Stimulated activated CD8-positive, alpha-beta memory T cell treated with anti-CD3 and anti-CD28 coated beads, Interleukin-2, amount 100 ng/mL, for 48 hours (primary cell): ENCODE data around the gene SUCLG2.
"Not testable (repeated sequence)": the region's sequence is repeated elsewhere in the genome, so short reads cannot be mapped to it uniquely, and the experiment has no call there.

ENCODE experiments used
- DNase-seq, 2 donors: peaks; one replicate each; pipeline ENCODE4 v3.0.0-alpha.2; 2020; ENCODE audit warnings: low read depth in 2 of 2

The SUCLG2 gene

DNA sequence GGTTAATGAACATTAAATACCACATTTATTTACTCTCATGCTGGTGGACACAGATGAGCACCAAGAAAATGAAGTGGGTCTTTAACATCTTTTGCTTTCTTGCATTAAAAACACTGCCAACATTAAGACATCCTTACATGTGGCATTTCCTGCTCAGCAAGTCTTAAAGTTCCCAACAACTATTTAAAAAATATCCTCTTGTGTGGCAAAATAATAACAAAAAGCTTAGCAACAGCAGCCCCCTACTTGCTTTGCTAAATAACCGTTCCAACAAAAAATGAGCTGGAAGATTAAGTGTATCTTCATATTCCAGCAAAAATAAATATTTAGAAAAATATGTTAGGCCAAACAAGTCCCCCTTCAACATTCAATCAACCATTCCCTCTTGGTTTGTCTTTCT is 93.1 kb downstream of the SUCLG2 start:
- no peak for DNase-seq

DNA sequence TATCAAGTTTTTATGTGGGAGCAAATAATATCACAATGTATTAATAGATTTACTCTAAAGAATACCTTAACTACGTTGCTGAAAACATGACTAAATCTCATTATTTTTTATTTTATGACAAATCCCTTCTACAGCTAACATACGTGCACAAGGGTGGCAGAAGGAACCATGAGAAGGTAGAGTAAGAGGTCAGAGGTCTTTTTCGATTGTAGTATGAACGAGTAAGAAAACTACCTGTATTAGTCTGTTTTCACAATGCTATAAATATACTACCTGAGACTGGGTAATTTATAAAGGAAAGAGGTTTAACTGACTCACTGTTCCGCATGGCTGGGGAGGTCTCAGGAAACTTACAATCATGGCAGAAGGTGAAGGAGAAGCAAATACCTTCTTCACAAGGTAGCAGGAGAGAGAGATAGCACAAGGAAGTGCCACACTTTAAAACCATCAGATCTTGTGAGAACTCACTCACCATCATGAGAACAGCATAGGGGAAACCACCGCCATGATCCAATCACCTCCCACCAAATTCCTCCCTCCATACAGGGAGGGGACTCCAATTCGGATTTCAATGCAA is 95.3 kb downstream of the SUCLG2 start:
- no peak for DNase-seq

DNA sequence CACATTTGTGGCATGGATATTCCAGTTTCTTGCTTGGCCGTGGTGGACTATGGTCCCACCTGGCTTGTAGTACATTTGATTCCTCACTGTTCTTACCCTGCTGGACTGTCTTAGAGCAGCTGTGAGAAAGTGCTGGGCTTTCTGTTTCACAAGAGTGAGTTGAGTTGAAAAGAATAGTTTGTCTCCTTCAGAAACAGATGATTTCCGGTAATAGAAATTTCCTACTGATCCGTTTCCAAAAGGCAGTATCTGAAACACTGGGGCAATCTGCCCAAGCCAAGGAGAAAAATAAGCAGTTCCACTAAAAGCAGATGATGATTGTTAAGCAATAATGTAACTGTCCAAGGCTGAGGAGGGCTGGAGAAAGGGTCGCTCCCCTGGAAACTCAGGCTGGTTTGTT is 96.0 kb downstream of the SUCLG2 start:
- no peak for DNase-seq

DNA sequence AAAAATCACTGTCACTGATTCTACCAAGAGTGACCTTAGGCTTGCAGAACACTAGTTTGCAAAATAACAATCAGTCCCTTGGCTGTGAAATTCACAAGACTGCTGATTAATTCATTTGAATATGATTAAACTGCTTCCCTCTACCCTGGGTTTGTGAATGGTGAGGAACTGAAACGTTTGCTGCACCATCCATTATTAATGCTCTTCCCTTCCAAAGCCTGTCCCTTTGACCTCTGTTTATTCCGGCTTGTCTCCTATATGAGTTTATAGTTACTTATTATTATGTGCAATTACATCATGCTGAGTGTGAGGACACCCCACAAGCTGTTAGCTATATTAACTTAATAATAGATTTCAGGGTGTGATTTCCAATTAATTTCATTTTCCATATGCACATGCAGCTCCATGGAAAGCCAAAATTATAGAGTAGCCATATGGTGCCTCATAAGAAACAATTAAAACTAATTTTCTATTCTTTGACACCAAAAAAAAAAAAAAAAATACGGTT is 96.5 kb downstream of the SUCLG2 start:
- no peak for DNase-seq

DNA sequence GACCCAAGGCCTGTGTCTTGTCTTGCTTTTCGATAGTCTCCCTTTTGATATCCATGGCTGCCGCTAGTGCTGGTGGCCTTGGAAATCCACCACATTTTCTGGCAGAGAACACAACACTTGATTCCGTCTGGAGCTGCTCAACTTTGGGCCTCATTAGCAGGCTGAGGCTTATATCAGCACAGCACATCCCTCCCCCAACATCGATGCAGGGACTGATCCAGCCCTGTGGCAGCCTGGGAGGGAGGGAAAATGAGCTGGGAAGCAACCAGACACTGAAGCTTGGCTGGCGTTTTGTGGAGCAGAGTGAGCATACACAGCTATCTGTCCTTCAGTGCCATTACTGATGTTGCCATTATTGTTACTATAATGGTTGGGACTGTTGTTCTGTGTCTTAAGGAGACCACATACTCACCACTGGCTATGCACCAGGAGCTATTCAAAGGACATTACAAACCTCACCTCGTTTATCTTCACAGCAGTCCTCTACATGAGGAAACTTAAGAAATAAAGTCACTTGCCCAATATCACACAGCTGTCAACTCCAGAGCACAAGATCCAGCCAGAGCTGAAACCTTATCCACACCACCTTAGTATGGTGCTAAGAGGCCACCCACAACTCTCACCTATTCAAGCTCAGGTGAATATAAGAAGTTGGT is 102.9 kb downstream of the SUCLG2 start:
- DNase-seq = no peak

DNA sequence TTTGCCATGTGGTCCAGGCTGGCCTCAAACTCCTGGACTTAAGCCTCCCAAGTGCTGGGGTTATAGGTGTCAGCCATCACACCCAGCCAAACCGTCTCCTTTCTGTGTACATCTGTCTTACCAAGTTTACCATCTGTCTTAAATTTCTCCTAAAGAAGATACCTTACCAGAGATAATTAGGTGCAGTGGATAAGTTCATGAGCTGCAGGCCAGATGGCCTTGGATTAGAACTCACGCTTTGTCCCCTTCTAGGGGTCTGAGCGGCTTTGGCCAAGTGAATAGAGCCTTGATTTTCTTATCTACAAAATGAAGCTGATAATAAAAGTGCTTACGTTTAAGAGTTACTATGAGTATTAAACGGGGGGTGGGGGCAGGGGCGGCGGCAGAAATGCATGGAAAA is 103.9 kb downstream of the SUCLG2 start:
- DNase-seq = no peak

DNA sequence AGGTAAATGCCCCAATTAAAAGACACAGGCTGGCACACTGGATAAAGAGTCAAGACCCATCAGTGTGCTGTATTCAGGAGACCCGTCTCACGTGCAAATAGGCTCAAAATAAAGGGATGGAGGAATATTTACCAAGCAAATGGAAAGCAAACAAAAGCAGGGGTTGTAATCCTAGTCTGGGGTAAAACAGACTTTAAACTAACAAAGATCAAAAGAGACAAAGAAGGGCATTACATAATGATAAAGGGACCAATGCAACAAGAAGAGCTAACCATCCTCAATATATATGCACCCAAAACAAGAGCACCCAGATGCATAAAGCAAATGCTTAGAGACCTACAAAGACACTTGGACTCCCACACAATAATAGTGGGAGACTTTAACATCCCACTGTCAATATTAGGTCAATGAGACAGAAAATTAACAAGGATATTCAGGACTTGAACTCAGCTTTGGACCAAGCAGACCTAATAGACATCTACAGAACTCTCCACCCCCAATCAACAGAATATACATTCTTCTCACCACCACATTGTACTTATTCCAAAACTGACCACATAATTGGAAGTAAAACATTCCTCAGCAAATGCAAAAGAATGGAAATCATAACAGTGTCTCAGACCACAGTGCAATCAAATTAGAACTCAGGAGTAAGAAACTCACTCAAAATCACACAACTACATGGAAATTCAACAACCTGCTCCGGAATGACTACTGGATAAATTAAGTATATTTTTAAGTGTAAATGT is 111.7 kb downstream of the SUCLG2 start:
- DNase-seq = not testable (repeated sequence)

DNA sequence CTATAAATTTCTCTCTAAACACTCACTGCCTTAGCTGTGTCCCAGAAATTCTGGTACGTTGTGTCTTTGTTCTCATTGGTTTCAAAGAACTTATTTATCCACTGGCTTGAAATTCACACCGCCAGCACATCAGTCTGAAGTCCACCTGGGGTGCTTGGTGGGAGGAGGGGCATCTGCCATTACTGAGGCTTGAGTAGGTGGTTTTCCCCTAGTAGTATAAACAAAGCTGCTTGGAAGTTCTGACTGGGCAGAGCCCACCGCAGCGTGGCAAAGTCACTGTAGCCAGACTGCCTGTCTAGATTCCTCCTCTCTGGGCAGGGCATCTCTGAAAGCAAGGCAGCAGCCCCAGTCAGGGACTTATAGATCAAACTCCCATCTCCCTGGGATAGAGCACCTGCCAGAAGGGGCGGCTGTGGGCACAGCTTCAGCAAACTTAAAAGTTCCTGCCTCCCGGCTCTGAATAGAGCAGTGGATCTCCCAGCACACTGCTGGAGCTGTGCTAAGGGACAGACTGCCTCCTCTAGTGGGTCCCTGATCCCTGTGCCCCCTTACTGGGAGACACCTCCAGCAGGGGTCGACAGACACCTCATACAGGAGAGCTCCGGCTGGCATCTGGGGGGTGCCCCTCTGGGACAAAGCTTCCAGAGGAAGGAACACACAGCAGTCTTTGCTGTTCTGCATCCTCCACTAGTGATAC is 114.1 kb downstream of the SUCLG2 start:
- DNase-seq = no peak

DNA sequence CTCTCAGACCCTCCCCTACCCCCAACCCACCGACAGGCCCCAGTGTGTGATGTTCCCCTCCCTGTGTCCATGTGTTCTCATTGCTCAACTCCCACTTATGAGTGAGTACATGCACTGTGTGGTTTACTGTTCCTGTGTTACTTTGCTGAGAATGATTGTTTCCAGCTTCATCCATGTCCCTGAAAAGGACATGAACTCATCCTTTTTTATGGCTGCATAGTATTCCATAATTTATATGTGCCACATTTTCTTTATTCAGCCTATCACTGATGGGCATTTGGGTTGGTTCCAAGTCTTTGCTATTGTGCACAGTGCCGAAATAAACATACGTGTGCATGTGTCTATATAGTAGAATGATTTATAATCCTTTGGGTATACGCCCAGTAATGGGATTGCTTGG is 117.2 kb downstream of the SUCLG2 start:
- not testable (repeated sequence) for DNase-seq

DNA sequence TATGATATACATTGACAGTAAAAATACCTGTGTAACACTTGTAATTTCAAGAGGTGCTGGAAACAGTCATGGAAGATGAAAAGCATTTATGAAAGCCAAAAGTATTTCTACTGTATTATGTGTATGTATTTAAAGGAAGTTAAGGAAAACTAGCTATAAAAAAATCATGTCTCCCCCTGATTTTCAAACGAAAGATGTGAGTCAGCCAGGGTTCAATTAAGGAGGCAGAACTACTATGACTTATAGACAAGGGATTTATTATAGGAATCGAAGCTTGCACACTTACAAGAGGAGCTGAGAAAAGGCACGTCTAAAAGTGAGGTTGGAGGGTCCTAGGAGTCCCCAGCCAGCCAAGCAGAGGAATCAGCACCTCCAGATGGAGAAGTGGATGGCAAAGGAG is 119.4 kb downstream of the SUCLG2 start:
- no peak for DNase-seq

DNA sequence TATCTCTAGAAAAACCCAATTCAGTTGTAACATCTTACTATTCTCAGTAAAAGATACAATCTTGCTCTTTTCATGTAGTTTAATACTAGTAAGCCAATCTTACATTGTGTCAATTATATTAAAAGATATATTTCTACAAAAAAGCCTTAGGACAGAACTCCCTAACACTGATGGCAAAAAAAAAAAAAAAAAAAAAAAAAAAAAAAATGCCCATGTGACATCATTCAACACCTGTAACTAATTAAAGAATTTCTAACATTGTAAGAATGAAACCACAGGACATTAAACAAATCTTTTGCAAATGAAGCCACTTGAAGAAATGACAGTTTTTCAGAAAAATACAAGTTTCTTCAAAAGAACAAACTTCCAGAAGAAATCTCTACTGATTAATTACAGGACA is 119.8 kb downstream of the SUCLG2 start:
- no peak for DNase-seq

DNA sequence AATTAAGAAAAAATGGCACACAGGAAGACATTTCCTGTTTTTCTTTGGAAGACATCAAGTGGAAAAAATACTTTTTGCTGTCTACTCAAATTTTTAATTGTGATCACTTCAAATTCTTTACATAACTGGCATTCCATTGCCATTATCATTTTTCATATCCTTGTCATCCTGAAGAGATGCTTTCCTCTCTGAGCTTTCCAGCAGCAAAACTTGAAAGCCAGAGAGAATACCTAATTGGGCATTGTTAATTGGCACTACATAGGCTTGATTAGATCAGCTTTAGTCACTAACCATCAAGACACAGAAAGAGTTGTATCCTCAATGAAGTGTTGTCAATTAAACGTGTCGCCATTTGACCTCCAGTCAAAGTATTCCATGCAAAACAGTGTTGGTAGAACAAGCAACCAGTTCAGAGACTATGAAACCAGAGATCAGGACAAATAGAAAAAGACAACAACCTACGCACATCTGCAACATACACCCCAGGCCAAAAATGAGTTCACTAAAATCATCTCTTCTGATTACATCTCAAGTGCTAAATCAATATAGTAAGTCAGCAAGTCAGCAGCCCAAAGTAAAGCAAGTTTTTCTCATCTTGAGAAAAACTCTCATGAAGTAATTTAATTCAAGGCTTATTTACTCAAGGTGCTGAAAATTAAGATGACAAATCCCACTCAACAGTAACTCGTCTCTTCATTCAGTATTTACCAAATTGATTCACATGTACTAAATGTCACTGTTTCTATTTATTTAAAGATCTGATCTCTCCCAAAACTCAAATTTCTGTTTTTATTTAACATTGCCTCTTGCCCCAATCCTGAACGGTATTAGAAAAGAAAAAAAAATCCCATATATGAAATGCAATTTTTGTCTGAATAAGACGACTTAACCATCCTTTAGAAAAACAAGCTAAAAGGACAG is 123.0 kb downstream of the SUCLG2 start:
- no peak for DNase-seq

DNA sequence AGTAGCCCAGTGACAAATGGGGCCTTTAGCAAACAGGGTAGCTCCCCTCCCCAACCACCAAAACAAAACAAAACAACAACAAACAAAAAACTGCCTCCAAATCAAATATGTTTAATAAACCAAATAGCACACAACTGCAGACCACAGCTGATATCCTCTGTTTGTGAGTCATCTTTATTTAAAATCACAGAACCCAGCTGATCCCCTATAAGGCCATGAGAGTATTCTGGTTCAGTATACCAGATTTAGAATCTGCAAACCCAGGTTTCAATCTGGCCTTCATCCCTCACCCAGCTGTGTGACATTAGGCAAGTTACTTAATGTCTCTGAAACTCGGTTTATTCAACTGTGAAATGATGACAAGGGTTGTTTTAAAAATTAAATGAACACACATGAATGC is 124.5 kb downstream of the SUCLG2 start:
- no peak for DNase-seq

DNA sequence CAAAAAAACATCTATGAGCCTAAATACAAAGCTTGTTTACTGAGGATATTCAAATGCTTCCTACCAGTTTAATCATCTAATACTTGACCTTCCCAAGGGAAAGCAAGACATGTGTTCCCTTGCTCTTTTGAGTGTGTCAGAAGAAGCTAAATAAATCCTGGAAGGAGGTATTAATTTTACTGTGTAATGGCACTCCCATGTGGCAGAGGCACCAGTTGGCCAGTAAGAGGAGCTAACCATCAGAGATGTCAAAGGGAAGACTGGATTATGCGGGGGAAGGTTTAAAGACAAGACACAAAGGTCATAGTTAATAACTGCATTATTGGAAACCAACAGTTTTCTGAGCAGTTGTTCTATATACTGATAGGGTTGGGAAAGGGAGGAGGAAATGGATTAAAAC is 125.1 kb downstream of the SUCLG2 start:
- DNase-seq = no peak

DNA sequence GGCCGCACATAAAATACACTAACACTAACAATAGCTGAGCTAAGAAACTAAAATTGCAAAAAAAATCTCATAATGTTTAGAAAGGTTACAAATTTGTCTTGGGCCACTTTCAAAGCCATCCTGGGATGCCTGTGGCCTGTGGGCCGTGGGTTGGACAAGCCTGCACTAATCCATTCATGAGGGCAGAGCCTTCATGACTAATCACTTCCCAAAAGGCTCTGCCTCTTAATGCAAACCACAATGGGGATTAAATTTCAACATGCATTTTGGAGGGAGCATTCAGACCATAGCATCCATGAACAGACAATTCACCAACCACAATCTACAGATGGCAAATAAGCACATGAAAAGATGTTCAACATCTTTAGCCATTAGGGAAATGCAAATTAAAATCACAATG is 128.2 kb downstream of the SUCLG2 start:
- no peak for DNase-seq

DNA sequence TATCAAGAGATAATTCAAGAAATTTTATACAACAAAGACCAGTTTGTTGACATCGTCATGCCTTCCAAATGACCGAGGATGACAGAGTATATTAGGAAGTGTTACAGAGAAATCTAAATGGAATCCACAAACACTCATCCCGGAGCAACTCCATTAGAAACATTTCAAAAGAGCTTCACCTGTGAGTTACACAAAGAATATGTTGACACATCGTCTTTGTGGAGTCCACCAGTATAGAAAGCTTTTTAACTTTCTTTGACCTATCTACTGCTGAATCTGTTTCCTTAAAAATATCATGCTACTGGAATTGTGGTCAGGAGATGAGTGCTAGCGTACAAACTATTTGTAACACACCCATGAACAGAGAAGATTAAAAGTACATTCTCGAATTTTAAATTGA is 130.4 kb downstream of the SUCLG2 start:
- no peak for DNase-seq

DNA sequence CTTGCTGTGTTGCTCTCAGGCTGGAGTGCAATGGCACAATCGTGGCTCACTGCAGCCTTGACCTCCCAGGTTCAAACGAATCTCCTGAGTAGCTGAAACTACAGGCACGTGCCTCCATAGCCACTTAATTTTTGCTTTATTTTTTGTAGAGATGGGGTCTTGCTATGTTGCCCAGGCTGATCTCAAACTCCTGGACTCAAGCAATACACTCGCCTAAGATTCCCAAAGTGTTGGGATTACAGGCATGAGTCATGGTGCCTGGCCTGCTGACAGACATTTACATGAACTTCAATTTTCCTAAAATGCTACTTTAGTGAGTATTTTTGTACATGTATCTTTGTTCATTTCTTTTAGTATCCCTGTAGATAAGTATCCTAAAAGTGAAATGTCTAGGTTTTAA is 132.3 kb downstream of the SUCLG2 start:
- no peak for DNase-seq

DNA sequence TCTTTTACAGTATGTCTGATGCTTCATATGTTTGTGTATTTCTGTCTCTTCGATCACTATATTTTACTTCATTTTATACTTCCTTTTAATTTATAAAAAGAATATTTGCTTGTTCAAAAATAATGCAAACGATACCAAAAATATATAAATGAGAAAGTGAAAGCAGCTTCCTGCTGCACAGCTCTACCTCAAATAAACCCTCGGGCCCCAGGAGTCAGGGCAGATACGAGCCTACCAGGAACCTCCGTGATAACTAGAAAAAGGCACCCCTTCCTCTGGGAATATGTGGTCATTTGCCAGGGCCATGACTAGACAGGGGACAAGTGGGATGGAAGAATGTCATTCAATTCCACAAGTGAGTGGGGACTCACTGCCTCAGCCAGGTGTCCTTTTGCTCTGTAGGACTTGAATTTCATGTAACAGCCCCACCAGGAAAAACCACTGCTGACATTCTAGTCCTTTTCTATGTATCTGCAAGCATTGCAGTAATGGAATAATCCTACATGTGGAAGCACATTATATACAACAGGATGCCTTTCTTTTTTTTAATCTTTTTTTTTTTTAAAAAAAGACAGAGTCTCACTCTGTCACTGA is 133.3 kb downstream of the SUCLG2 start:
- DNase-seq = no peak

DNA sequence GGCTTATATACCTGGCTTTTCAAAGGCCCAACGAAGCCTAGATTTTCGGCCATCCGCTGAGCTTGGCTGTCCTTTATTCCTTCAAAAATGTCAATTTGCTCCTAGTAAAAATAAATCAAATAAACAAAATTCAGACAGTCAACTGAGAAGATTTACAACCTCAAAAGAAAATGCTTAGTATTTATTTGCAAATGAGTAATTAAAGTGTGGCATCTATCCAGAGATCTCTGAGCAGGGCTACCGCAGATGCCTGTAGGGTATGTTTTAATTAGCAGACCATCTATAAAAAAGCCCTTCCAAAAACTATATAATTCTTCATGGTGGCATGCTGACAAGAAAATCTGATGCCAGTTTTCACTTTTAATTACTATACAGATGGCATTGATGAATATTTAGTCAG is 136.2 kb downstream of the SUCLG2 start:
- no peak for DNase-seq

DNA sequence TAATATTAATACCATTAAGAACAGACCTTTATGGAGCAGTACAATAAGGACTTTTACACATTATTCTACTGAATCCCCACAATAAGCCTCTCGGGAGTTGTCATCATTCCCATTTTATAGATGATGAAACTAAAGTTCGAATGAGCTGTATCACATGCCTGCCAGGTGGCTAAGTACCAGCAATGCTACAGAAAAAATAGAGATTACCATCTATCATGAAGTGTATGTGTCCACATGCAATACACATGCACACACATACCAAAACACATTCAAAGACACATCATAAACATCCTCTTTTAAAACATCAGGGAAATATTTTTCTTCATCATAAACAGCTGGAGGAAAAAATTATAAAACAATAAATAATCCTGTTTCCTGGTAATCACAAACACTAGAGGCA is 136.6 kb downstream of the SUCLG2 start:
- no peak for DNase-seq

DNA sequence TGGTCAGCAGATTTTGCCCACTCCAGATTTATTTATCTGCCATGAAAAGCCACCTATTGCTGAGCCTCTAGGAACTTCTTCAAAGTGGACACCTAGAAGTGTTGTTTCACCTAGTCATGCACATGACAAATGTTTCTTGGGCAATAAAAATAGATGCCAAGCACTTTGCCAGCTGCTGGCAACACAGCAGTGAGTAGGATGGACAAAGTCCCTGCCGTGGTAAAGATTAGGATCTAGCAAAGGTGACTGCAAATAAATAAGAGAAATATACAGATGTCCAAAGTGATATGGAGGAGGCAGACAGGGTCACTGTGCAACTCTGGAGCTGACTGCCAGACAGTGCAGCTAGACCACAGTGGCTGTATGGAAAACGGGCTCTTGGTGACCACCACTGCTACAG is 137.9 kb downstream of the SUCLG2 start:
- no peak for DNase-seq
